A549 (cell line): ENCODE measurements around the gene EVA1C. TPM values are rescaled to one million over a fixed set of nuclear protein-coding genes. Genes with fewer than 3 reads are reported as not detected.

ENCODE experiments used
- ATAC-seq, 2 experiments: fragments of 200-7000 bp in 1 of 2; fragments of >200 bp in 1 of 2; cut with Nextera tagmentation in 1 of 2; cut with Tn5 transposase in 1 of 2; 3 replicates each; pipeline versions ENCODE4 v1.8.0 to v1.9.1; 2018 to 2020; ENCODE audit warnings: mild to moderate bottlenecking in 1 of 2, moderate library complexity in 1 of 2
- CTCF ChIA-PET: fragments of 300-600 bp; sonication (Branson Sonifier 250); formaldehyde crosslinking; extraction: SDS; loops from one replicate; lab custom pipeline; 2021; ENCODE audit warnings: antibody characterized with exemption, inconsistent platforms; lab: Yijun Ruan, JAX
- POLR2A ChIA-PET: fragments of 350-600 bp; formaldehyde crosslinking; extraction: SDS; loops from one replicate; lab custom pipeline; 2021; ENCODE audit warnings: antibody characterized with exemption, inconsistent platforms; lab: Yijun Ruan, JAX
- DNase-seq, 2 experiments: peaks; one replicate each; pipeline versions ENCODE4 v3.0.0 to v3.0.0-alpha.2; 2011 to 2016; ENCODE audit warnings: low read depth in 1 of 2, low spot score in 1 of 2
- FAIRE-seq: peaks from 2 replicates; lab custom pipeline; 2011; peaks lifted over from hg19 to GRCh38; lab: Jason Lieb, UNC
- H3K27ac ChIP-seq, 2 experiments: fragments of >200 bp; sonication (Bioruptor Twin); formaldehyde crosslinking; 3 replicates each; pipeline ENCODE4 v1.5.1; 2016 to 2017
- H3K4me1 ChIP-seq: fragments of >200 bp; sonication (Bioruptor Twin); formaldehyde crosslinking; 3 replicates; pipeline ENCODE4 v1.6.1; 2016
- H3K4me2 ChIP-seq: fragments of >200 bp; sonication (Bioruptor Twin); formaldehyde crosslinking; 3 replicates; pipeline ENCODE4 v1.6.1; 2016
- H3K4me3 ChIP-seq: fragments of >200 bp; sonication (Bioruptor Twin); formaldehyde crosslinking; 3 replicates; pipeline ENCODE4 v1.5.1; 2016
- H3K9me3 ChIP-seq: fragments of >200 bp; sonication (Bioruptor Twin); formaldehyde crosslinking; 3 replicates; pipeline ENCODE4 v1.6.1; 2016
- BCL3 ChIP-seq: fragments of >200 bp; sonication (Bioruptor Twin); formaldehyde crosslinking; IDR thresholded peaks from 3 replicates; pipeline ENCODE4 v1.6.1; 2016
- BHLHE40 ChIP-seq: IDR thresholded peaks from 2 replicates; pipeline ENCODE4 v1.6.1; 2012; ENCODE audit warnings: low read depth, low read length, inconsistent platforms
- E2F6 ChIP-seq: IDR thresholded peaks from 2 replicates; pipeline ENCODE4 v1.6.1; 2012; ENCODE audit warnings: low read depth, borderline replicate concordance
- EP300 ChIP-seq, 2 experiments: fragments of >200 bp; sonication (Bioruptor Twin); formaldehyde crosslinking; IDR thresholded peaks; 2 replicates in 1 of 2; 3 replicates in 1 of 2; pipeline ENCODE4 v1.6.1; 2016 to 2017
- ESRRA ChIP-seq: fragments of 150-350 bp; IDR thresholded peaks from 2 replicates; pipeline ENCODE4 v1.6.1; 2014; ENCODE audit warnings: mild to moderate bottlenecking, low read length, borderline replicate concordance
- FOXS1 ChIP-seq: fragments of 250-450 bp; sonication (Bioruptor Pico); IDR thresholded peaks from 2 replicates; pipeline ENCODE4 v1.5.0; 2020; ENCODE audit warnings: mild to moderate bottlenecking, moderate library complexity
- HEYL ChIP-seq: fragments of 250-450 bp; sonication (Bioruptor Pico); IDR thresholded peaks from 2 replicates; pipeline ENCODE4 v1.8.0; 2021; ENCODE audit warnings: mild to moderate bottlenecking, moderate library complexity
- HMGXB4 ChIP-seq: fragments of 250-450 bp; sonication (Bioruptor Pico); IDR thresholded peaks from 2 replicates; pipeline ENCODE4 v1.5.0; 2021; ENCODE audit warnings: mild to moderate bottlenecking, moderate library complexity, borderline replicate concordance
- HOXB13 ChIP-seq: fragments of 250-450 bp; sonication (Bioruptor Pico); IDR thresholded peaks from 2 replicates; pipeline ENCODE4 v1.5.0; 2020; ENCODE audit warnings: low read depth, mild to moderate bottlenecking, moderate library complexity
- HOXB5 ChIP-seq: fragments of 250-450 bp; sonication (Bioruptor Pico); IDR thresholded peaks from 2 replicates; pipeline ENCODE4 v1.5.0; 2020; ENCODE audit warnings: mild to moderate bottlenecking, moderate library complexity
- JUNB ChIP-seq: fragments of >200 bp; sonication (Bioruptor Twin); formaldehyde crosslinking; IDR thresholded peaks from 2 replicates; pipeline ENCODE4 v1.6.1; 2016
- MAX ChIP-seq: IDR thresholded peaks from 2 replicates; pipeline ENCODE4 v1.6.1; 2012
- MYC ChIP-seq: IDR thresholded peaks from 2 replicates; pipeline ENCODE4 v1.6.1; 2012; ENCODE audit warnings: mild to moderate bottlenecking, inconsistent platforms, low read length, improper control_type of control experiment, borderline replicate concordance
- NFE2L2 ChIP-seq: fragments of 150-350 bp; conservative IDR thresholded peaks from 2 replicates; pipeline ENCODE4 v1.6.1; 2014; ENCODE audit warnings: low read length
- POLR2A ChIP-seq: IDR thresholded peaks from 2 replicates; pipeline ENCODE4 v1.6.1; 2012; ENCODE audit warnings: mild to moderate bottlenecking, low read length
- RARB ChIP-seq: fragments of 250-450 bp; sonication (Bioruptor Pico); IDR thresholded peaks from 2 replicates; pipeline ENCODE4 v1.8.0; 2021; ENCODE audit warnings: mild to moderate bottlenecking, moderate library complexity
- RCOR1 ChIP-seq: fragments of 150-350 bp; IDR thresholded peaks from 2 replicates; pipeline ENCODE4 v1.6.1; 2014; ENCODE audit warnings: antibody characterized with exemption, low read length, low read depth
- RFX5 ChIP-seq: fragments of 450-650 bp; IDR thresholded peaks from 2 replicates; pipeline ENCODE4 v1.7.1; 2014; ENCODE audit warnings: antibody characterized with exemption, mild to moderate bottlenecking, moderate library complexity
- RNF2 ChIP-seq: fragments of 200-600 bp; sonication (generic); IDR thresholded peaks from 2 replicates; pipeline ENCODE4 v1.6.1; 2016; ENCODE audit warnings: low read depth, mild to moderate bottlenecking, antibody characterized with exemption, moderate library complexity, borderline replicate concordance
- SREBF2 ChIP-seq: fragments of 450-650 bp; IDR thresholded peaks from 2 replicates; pipeline ENCODE4 v1.6.1; 2014; ENCODE audit warnings: mild to moderate bottlenecking, moderate library complexity
- TFCP2L1 ChIP-seq: fragments of 250-450 bp; sonication (Bioruptor Pico); IDR thresholded peaks from 2 replicates; pipeline ENCODE4 v1.5.0; 2021; ENCODE audit warnings: mild to moderate bottlenecking
- TP53 ChIP-seq: fragments of 250-450 bp; sonication (Bioruptor Pico); IDR thresholded peaks from 2 replicates; pipeline ENCODE4 v1.5.0; 2021; ENCODE audit warnings: mild to moderate bottlenecking, moderate library complexity
- ZC3H11A ChIP-seq: fragments of 450-650 bp; IDR thresholded peaks from 2 replicates; pipeline ENCODE4 v1.6.1; 2014; ENCODE audit warnings: antibody characterized with exemption, mild to moderate bottlenecking
- ZFP36 ChIP-seq: fragments of 450-650 bp; IDR thresholded peaks from 2 replicates; pipeline ENCODE4 v1.6.1; 2014; ENCODE audit warnings: borderline replicate concordance; ENCODE audit not compliant: partially characterized antibody
- ZNF302 ChIP-seq: fragments of 250-450 bp; sonication (Bioruptor Pico); IDR thresholded peaks from 2 replicates; pipeline ENCODE4 v1.9.0; 2021; ENCODE audit warnings: inconsistent platforms, mild to moderate bottlenecking, moderate library complexity
- ZSCAN20 ChIP-seq: fragments of 250-450 bp; sonication (Bioruptor Pico); IDR thresholded peaks from 2 replicates; pipeline ENCODE4 v1.8.0; 2022; ENCODE audit warnings: mild to moderate bottlenecking, moderate library complexity
- WGBS: methylation state at CpG from one replicate; pipeline ENCODE4 v1.1.6; 2017; ENCODE audit errors: missing lambda C conversion rate; 5-methylcytosine and 5-hydroxymethylcytosine counted together
- polyA plus RNA-seq, 4 experiments: library from polyadenylated mRNA; depleted of rRNA in 3 of 4; stranded (reverse); fragments of >200 nt; fragmentation: RNase III in 1 of 4; extraction: RNeasy Plus Mini Kit Qiagen cat#74134 plus additional on column Dnase treatment in 1 of 4; gene quantifications; 2 replicates in 3 of 4; 3 replicates in 1 of 4; pipeline ENCODE4 v1.2.3, GENCODE V29; 2011 to 2017
- TF ChIP-seq, protein P1 (sequence below): fragments of 150-350 bp; IDR thresholded peaks from 2 replicates; pipeline ENCODE4 v1.6.1; 2014; ENCODE audit warnings: low read depth, mild to moderate bottlenecking, low read length
- TF ChIP-seq, protein P2 (sequence below): IDR thresholded peaks from 2 replicates; pipeline ENCODE4 v1.6.1; 2012
- TF ChIP-seq, protein P3 (sequence below): fragments of >200 bp; sonication (Bioruptor Twin); formaldehyde crosslinking; IDR thresholded peaks from 2 replicates; pipeline ENCODE4 v1.6.1; 2016

The EVA1C gene
- polyA plus RNA-seq, 2 of the 4 experiments (the other 2 are of a cell fraction): 41.1 to 48.0 TPM

DNA sequence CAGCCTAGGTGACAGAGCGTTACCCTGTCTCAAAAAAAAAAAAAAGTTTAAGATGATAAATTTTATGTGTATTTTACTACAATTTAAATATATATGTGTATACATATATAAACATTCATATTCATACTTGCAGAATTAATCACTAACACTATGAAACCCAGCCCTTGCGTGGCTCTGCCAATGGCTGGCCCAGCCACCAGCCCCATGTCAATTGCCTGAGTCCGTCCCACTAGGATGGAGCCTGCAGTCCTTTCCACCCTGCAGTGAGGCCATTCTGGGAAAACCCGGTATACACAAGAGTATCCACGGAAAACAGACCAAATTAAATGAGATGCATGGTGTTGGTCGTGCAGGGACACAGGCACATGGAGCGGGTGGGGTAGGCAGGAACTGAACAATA, 123.1 kb downstream of the EVA1C start:
- Histone ChIP-seq H3K4me3 (no peak overlapping the region), H3K4me1 (peaks cover 6% of the 10 kb centered on the region; the same call in 1 of the 3 replicates), H3K27ac (no peak overlapping the region), H3K9me3 (no peaks in the 10 kb centered on the region), H3K4me2 (no peak overlapping the region)
- no peak for ATAC-seq
- WGBS: 88% methylated on average over 7 of the region's 7 CpGs
- no peak for FAIRE-seq
- ChIA-PET CTCF (no interaction called here), POLR2A (no interaction called here)
- no peak for DNase-seq
- TF ChIP-seq NFE2L2: no peak
- no peak for TF ChIP-seq ZC3H11A
- TF ChIP-seq RARB: no peak
- no peak for TF ChIP-seq POLR2A
- no peak for TF ChIP-seq SREBF2
- TF ChIP-seq HOXB13 (CRISPR knock-in tag): no peak
- no peak for TF ChIP-seq ESRRA
- no peak for TF ChIP-seq RNF2

- Histone ChIP-seq H3K27ac (no peak overlapping the region), H3K4me2 (no peak overlapping the region), H3K4me3 (no peak overlapping the region), H3K4me1 (peaks cover 6% of the 10 kb centered on the region; the same call in 1 of the 3 replicates), H3K9me3 (no peaks in the 10 kb centered on the region)
- DNase-seq (no peak), ATAC-seq (no peak), FAIRE-seq (no peak)
- WGBS: 84% methylated on average over 3 of the region's 3 CpGs
- TF ChIP-seq TP53 (CRISPR knock-in tag) (no peak), BCL3 (no peak), HEYL (no peak), FOXS1 (CRISPR knock-in tag) (no peak), HMGXB4 (no peak), HOXB5 (CRISPR knock-in tag) (no peak), HOXB13 (CRISPR knock-in tag) (no peak), NFE2L2 (no peak), RNF2 (no peak)
- TF ChIP-seq, protein P1, sequence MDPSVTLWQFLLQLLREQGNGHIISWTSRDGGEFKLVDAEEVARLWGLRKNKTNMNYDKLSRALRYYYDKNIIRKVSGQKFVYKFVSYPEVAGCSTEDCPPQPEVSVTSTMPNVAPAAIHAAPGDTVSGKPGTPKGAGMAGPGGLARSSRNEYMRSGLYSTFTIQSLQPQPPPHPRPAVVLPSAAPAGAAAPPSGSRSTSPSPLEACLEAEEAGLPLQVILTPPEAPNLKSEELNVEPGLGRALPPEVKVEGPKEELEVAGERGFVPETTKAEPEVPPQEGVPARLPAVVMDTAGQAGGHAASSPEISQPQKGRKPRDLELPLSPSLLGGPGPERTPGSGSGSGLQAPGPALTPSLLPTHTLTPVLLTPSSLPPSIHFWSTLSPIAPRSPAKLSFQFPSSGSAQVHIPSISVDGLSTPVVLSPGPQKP: no peak
- TF ChIP-seq, all 56 proteins: peak for 0
- POLR2A ChIA-PET: no interaction called here
- CTCF ChIA-PET: interaction anchor here (0.5 to 0.9 kb wide), 2 partner anchors 123 to 234 kb away, joined by 3 read pairs; partner anchors contain the start of gene PAXBP1
Measured at GRCh38 chr21:32537569-32537881, 125.0 kb downstream of the EVA1C start.

- CTCF ChIA-PET: interaction anchor here (0.5 kb wide), 1 partner anchor 233 kb away, joined by 3 read pairs; the partner anchor contains the start of gene PAXBP1
Measured at GRCh38 chr21:32538147-32538792, 125.8 kb downstream of the EVA1C start.

More at GRCh38 chr21:32538147-32538792, 125.8 kb downstream of the EVA1C start:
- H3K27ac ChIP-seq: no peak overlapping the region
- FAIRE-seq (no peak), DNase-seq (no peak), ATAC-seq (no peak)
- POLR2A ChIA-PET: no interaction called here
- H3K4me3 ChIP-seq: no peak overlapping the region
- peaks cover 6% of the 10 kb centered on the region; the same call in 1 of the 3 replicates for H3K4me1 ChIP-seq
- WGBS: 67% methylated on average over 11 of the region's 11 CpGs
- no peaks in the 10 kb centered on the region for H3K9me3 ChIP-seq
- no peak for TF ChIP-seq RARB
- no peak for TF ChIP-seq TP53 (CRISPR knock-in tag)
- TF ChIP-seq ZFP36: no peak
- TF ChIP-seq, protein P2, sequence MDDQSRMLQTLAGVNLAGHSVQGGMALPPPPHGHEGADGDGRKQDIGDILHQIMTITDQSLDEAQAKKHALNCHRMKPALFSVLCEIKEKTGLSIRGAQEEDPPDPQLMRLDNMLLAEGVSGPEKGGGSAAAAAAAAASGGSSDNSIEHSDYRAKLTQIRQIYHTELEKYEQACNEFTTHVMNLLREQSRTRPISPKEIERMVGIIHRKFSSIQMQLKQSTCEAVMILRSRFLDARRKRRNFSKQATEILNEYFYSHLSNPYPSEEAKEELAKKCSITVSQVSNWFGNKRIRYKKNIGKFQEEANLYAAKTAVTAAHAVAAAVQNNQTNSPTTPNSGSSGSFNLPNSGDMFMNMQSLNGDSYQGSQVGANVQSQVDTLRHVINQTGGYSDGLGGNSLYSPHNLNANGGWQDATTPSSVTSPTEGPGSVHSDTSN: no peak
- TF ChIP-seq RFX5: no peak
- no peak for TF ChIP-seq RNF2
- no peak for TF ChIP-seq BHLHE40
- TF ChIP-seq EP300 (IDR thresholded peaks at IDR 0.05): no peak
- TF ChIP-seq RCOR1: no peak
- TF ChIP-seq MYC: no peak
- no peak for TF ChIP-seq MAX
- TF ChIP-seq ZSCAN20 (CRISPR knock-in tag): no peak
- no peak for TF ChIP-seq JUNB
- TF ChIP-seq, protein P3, sequence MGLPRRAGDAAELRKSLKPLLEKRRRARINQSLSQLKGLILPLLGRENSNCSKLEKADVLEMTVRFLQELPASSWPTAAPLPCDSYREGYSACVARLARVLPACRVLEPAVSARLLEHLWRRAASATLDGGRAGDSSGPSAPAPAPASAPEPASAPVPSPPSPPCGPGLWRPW: no peak
- TF ChIP-seq E2F6: no peak
- no peak for TF ChIP-seq TFCP2L1 (CRISPR knock-in tag)
- no peak for TF ChIP-seq ZNF302
- H3K4me2 ChIP-seq: no peak overlapping the region
